H9 (cell line): Measurements from ENCODE around the gene PEMT. TPM values are rescaled to one million over a fixed set of nuclear protein-coding genes. Genes with fewer than 3 reads are reported as not detected.

Experiments
- DNase-seq: peaks from one replicate; pipeline ENCODE4 v3.0.0-alpha.2; 2017
- H2AFZ ChIP-seq: one replicate; pipeline ENCODE4 v1.6.1; 2013; ENCODE audit warnings: mild to moderate bottlenecking, low read length, control low read depth, moderate library complexity
- H2AK5ac ChIP-seq: 2 replicates; pipeline ENCODE4 v1.6.1; 2013; ENCODE audit warnings: low read length, control low read depth, mixed read lengths; ENCODE audit not compliant: insufficient read length
- H2BK120ac ChIP-seq: one replicate; pipeline ENCODE4 v1.6.1; 2013; ENCODE audit warnings: low read depth, mild to moderate bottlenecking, low read length, control low read depth, inconsistent platforms; ENCODE audit not compliant: poor library complexity, severe bottlenecking
- H2BK12ac ChIP-seq: 2 replicates; pipeline ENCODE4 v1.6.1; 2013; ENCODE audit warnings: low read length, control low read depth, mixed read lengths, low read depth; ENCODE audit not compliant: insufficient read length
- H2BK15ac ChIP-seq: 2 replicates; pipeline ENCODE4 v1.6.1; 2013; ENCODE audit warnings: low read depth, low read length, control low read depth
- H2BK20ac ChIP-seq: one replicate; pipeline ENCODE4 v1.6.1; 2013; ENCODE audit warnings: low read depth, mild to moderate bottlenecking, low read length, control low read depth, inconsistent platforms; ENCODE audit not compliant: poor library complexity, severe bottlenecking
- H2BK5ac ChIP-seq: 2 replicates; pipeline ENCODE4 v1.6.1; 2013; ENCODE audit warnings: low read length, control low read depth, mixed read lengths; ENCODE audit not compliant: insufficient read length
- H3K14ac ChIP-seq: 2 replicates; pipeline ENCODE4 v1.6.1; 2013; ENCODE audit warnings: low read length, control low read depth; ENCODE audit not compliant: insufficient read depth
- H3K18ac ChIP-seq: 2 replicates; pipeline ENCODE4 v1.6.1; 2013; ENCODE audit warnings: low read depth, mild to moderate bottlenecking, mixed read lengths, low read length, control low read depth; ENCODE audit not compliant: insufficient read length
- H3K23ac ChIP-seq: 2 replicates; pipeline ENCODE4 v1.6.1; 2013; ENCODE audit warnings: low read length, control low read depth, mixed read lengths, low read depth; ENCODE audit not compliant: insufficient read length
- H3K23me2 ChIP-seq: 2 replicates; pipeline ENCODE4 v1.6.1; 2013; ENCODE audit warnings: low read depth, mild to moderate bottlenecking, mixed read lengths, low read length, control low read depth; ENCODE audit not compliant: insufficient read length, poor library complexity, severe bottlenecking
- H3K27ac ChIP-seq: 2 replicates; pipeline ENCODE4 v1.5.1; 2013; ENCODE audit warnings: low read length, control low read depth, mixed read lengths, low read depth; ENCODE audit not compliant: insufficient read length
- H3K27me3 ChIP-seq: 2 replicates; pipeline ENCODE4 v1.6.1; 2013; ENCODE audit warnings: low read length, control low read depth, inconsistent platforms; ENCODE audit not compliant: insufficient read depth
- H3K4ac ChIP-seq: 2 replicates; pipeline ENCODE4 v1.6.1; 2013; ENCODE audit warnings: low read depth, mild to moderate bottlenecking, control low read depth, inconsistent platforms, low read length, moderate library complexity
- H3K4me1 ChIP-seq: 2 replicates; pipeline ENCODE4 v1.6.1; 2013; ENCODE audit warnings: low read length, control low read depth, inconsistent platforms; ENCODE audit not compliant: insufficient read depth
- H3K4me2 ChIP-seq: 2 replicates; pipeline ENCODE4 v1.6.1; 2013; ENCODE audit warnings: low read length, control low read depth, mixed read lengths; ENCODE audit not compliant: insufficient read length, insufficient read depth
- H3K56ac ChIP-seq: 2 replicates; pipeline ENCODE4 v1.6.1; 2013; ENCODE audit warnings: low read depth, mild to moderate bottlenecking, mixed read lengths, low read length, control low read depth; ENCODE audit not compliant: insufficient read length
- H3K79me1 ChIP-seq: 2 replicates; pipeline ENCODE4 v1.6.1; 2013; ENCODE audit warnings: low read depth, mild to moderate bottlenecking, moderate library complexity, low read length, control low read depth, inconsistent platforms; ENCODE audit not compliant: insufficient read depth, poor library complexity, severe bottlenecking
- H3K79me2 ChIP-seq: 2 replicates; pipeline ENCODE4 v1.6.1; 2013; ENCODE audit warnings: low read length, control low read depth, inconsistent platforms; ENCODE audit not compliant: insufficient read depth
- H3K9ac ChIP-seq: 2 replicates; pipeline ENCODE4 v1.6.1; 2013; ENCODE audit warnings: low read length, control low read depth, mixed read lengths; ENCODE audit not compliant: insufficient read length; ENCODE audit errors: extremely low read depth
- H3K9me3 ChIP-seq: one replicate; pipeline ENCODE4 v1.6.1; 2013; ENCODE audit warnings: low read depth, low read length, inconsistent platforms; ENCODE audit not compliant: control insufficient read depth
- H3T11ph ChIP-seq: one replicate; pipeline ENCODE4 v1.6.1; 2013; ENCODE audit warnings: mild to moderate bottlenecking, low read length, control low read depth, inconsistent platforms
- H4K20me1 ChIP-seq: one replicate; pipeline ENCODE4 v1.6.1; 2013; ENCODE audit not compliant: control insufficient read depth, insufficient read length, insufficient read depth
- H4K5ac ChIP-seq: 2 replicates; pipeline ENCODE4 v1.6.1; 2013; ENCODE audit warnings: low read depth, mild to moderate bottlenecking, mixed read lengths, low read length, control low read depth; ENCODE audit not compliant: insufficient read length
- H4K8ac ChIP-seq: replicated peaks from 2 replicates; pipeline ENCODE4 v1.6.1; 2013; ENCODE audit warnings: low read length, control low read depth, mixed read lengths, low read depth; ENCODE audit not compliant: insufficient read length
- H4K91ac ChIP-seq: 2 replicates; pipeline ENCODE4 v1.6.1; 2013; ENCODE audit warnings: low read depth, mild to moderate bottlenecking, moderate library complexity, mixed read lengths, low read length, control low read depth; ENCODE audit not compliant: insufficient read length
- H3K27ac Mint-ChIP-seq, 3 experiments: 2 replicates in 2 of 3; 3 replicates in 1 of 3; pipeline ENCODE4 v1.8.0; 2020 to 2021; ENCODE audit warnings: mixed read lengths in 3 of 3, mild to moderate bottlenecking in 1 of 3, moderate library complexity in 1 of 3
- H3K27me3 Mint-ChIP-seq: 2 replicates; pipeline ENCODE4 v1.8.0; 2021; ENCODE audit warnings: low read depth, mild to moderate bottlenecking, moderate library complexity, mixed read lengths
- H3K36me3 Mint-ChIP-seq, 3 experiments: 2 replicates in 2 of 3; 3 replicates in 1 of 3; pipeline ENCODE4 v1.8.0; 2020 to 2021; ENCODE audit warnings: low read depth in 3 of 3, mixed read lengths in 3 of 3; ENCODE audit not compliant: insufficient read depth in 1 of 3
- H3K4me1 Mint-ChIP-seq, 2 experiments: 2 replicates each; pipeline ENCODE4 v1.8.0; 2020; ENCODE audit warnings: mixed read lengths in 2 of 2
- H3K4me3 Mint-ChIP-seq, 2 experiments: 2 replicates in 1 of 2; 3 replicates in 1 of 2; pipeline ENCODE4 v1.8.0; 2020 to 2021; ENCODE audit warnings: mild to moderate bottlenecking in 2 of 2, mixed read lengths in 2 of 2, moderate library complexity in 1 of 2
- H3K9me3 Mint-ChIP-seq, 2 experiments: 2 replicates in 1 of 2; 3 replicates in 1 of 2; pipeline ENCODE4 v1.8.0; 2020; ENCODE audit warnings: mild to moderate bottlenecking in 2 of 2, mixed read lengths in 2 of 2, moderate library complexity in 1 of 2
- CTCF ChIP-seq: fragments of 200-600 bp; sonication (generic); conservative IDR thresholded peaks from 3 replicates; pipeline ENCODE4 v1.8.0; 2021; ENCODE audit warnings: antibody characterized with exemption, mild to moderate bottlenecking
- WGBS: extraction: QIAGEN DNeasy Blood & Tissue Kit; methylation state at CpG from one replicate; pipeline ENCODE4 v1.1.7; 2013; ENCODE audit warnings: missing lambda C conversion rate, low lambda C conversion rate, mixed read lengths; ENCODE audit not compliant: insufficient read length; ENCODE audit errors: extremely low coverage; 5-methylcytosine and 5-hydroxymethylcytosine counted together
- total RNA-seq: library from RNA; stranded (reverse); gene quantifications from 2 replicates; pipeline ENCODE4 v1.2.1, GENCODE V29; 2021

PEMT gene
- total RNA-seq, 1 experiment from 2014 or later, result 63.2 TPM

- DNase-seq, result no peak
- Histone ChIP-seq H2BK15ac (no peak overlapping the region), H3K4me1 (no peaks in the 10 kb centered on the region), H3K4ac (no peak overlapping the region), H2AK5ac (no peak overlapping the region), H2BK5ac (no peak overlapping the region), H3K27me3 (no peaks in the 10 kb centered on the region), H3T11ph (no peak overlapping the region), H3K18ac (no peak overlapping the region), H3K4me2 (no peak overlapping the region), H2BK20ac (no peak overlapping the region), H2BK12ac (no peak overlapping the region), H3K23me2 (no peaks in the 10 kb centered on the region), H2BK120ac (no peak overlapping the region), H3K27ac (no peak overlapping the region), H4K5ac (no peak overlapping the region), H3K79me2 (no peaks in the 10 kb centered on the region), H3K56ac (no peak overlapping the region), H3K14ac (no peak overlapping the region), H4K91ac (no peak overlapping the region), H3K79me1 (no peaks in the 10 kb centered on the region), H3K23ac (no peak overlapping the region), H2AFZ (no peak overlapping the region), H3K9me3 (no peaks in the 10 kb centered on the region), H3K9ac (no peak overlapping the region), H4K8ac (no peak overlapping the region), H4K20me1 (no peaks in the 10 kb centered on the region)
- Mint-ChIP-seq H3K9me3 (no peaks in the 10 kb centered on the region; a peak in 1 of 5 replicates), H3K27ac (peak overlapping the region in 1 of 3 experiments; percentile 70; a peak in 2 of 7 replicates), H3K36me3 (peaks cover 0 to 17% (median 14%) of the 10 kb centered on the region in 3 experiments; a peak in 4 of 7 replicates), H3K4me1 (peaks cover 3% of the 10 kb centered on the region in 2 experiments; a peak in 1 of 4 replicates), H3K4me3 (no peak overlapping the region), H3K27me3 (no peaks in the 10 kb centered on the region)
- TF ChIP-seq CTCF, result no peak
- WGBS, result no CpG with 5 or more reads among the region's 7 CpGs
These were observed 17.6 kb downstream of the PEMT start for GRCh38 chr17:17573912-17574311.
